CD4-positive, alpha-beta T cell (primary cell): ENCODE results near the gene RASA2. TPM values are rescaled to one million over a fixed set of nuclear protein-coding genes. Genes with fewer than 3 reads are reported as not detected.

Source experiments
- ATAC-seq: fragments of 200-7000 bp; cut with Tn5 transposase; one replicate; pipeline ENCODE4 v1.10.0; 2022; ENCODE audit warnings: mild to moderate bottlenecking; ENCODE audit not compliant: poor library complexity
- CTCF ChIA-PET: fragments of 350-600 bp; sonication (Branson Sonifier 250); formaldehyde crosslinking; loops from one replicate; lab custom pipeline; 2021; ENCODE audit warnings: antibody characterized with exemption, inconsistent platforms; lab: Charles Lee
- POLR2A ChIA-PET: fragments of 350-600 bp; sonication (Branson Sonifier 250); formaldehyde crosslinking; loops from one replicate; lab custom pipeline; 2021; ENCODE audit warnings: antibody characterized with exemption, inconsistent platforms; lab: Charles Lee
- DNase-seq, 14 experiments: peaks; one replicate each; pipeline ENCODE4 v3.0.0-alpha.2; 2013 to 2020; ENCODE audit warnings: mixed read lengths in 2 of 14
- H3K27ac ChIP-seq, 2 donors: one replicate each; pipeline versions ENCODE4 v1.5.1 to v1.7.0; 2013; ENCODE audit warnings: low read length in 2 of 2, low read depth in 1 of 2, mild to moderate bottlenecking in 1 of 2
- H3K27me3 ChIP-seq, 2 experiments: 1 replicate in 1 of 2; 2 replicates in 1 of 2; pipeline versions ENCODE4 v1.6.1 to v1.7.0; 2013; ENCODE audit warnings: low read length in 2 of 2, control low read depth in 1 of 2, mild to moderate bottlenecking in 1 of 2, moderate library complexity in 1 of 2; ENCODE audit not compliant: insufficient read depth in 2 of 2, control insufficient read depth in 1 of 2
- H3K36me3 ChIP-seq: one replicate; pipeline ENCODE4 v1.6.1; 2013; ENCODE audit warnings: low read length, control low read depth; ENCODE audit not compliant: insufficient read depth
- H3K4me1 ChIP-seq: one replicate; pipeline ENCODE4 v1.6.1; 2013; ENCODE audit warnings: low read length, control low read depth; ENCODE audit not compliant: insufficient read depth
- H3K4me3 ChIP-seq: one replicate; pipeline ENCODE4 v1.5.1; 2013; ENCODE audit warnings: mild to moderate bottlenecking, low read length, moderate library complexity
- H3K9me3 ChIP-seq, 2 experiments: 1 replicate in 1 of 2; 2 replicates in 1 of 2; pipeline versions ENCODE4 v1.6.1 to v1.7.0; 2013; ENCODE audit warnings: low read length in 2 of 2, mild to moderate bottlenecking in 2 of 2, control low read depth in 1 of 2, moderate library complexity in 1 of 2; ENCODE audit not compliant: control insufficient read depth in 1 of 2, insufficient read depth in 1 of 2
- H3K27ac Mint-ChIP-seq: one replicate; pipeline ENCODE4 v1.8.0; 2020; ENCODE audit warnings: mixed read lengths
- H3K27me3 Mint-ChIP-seq: one replicate; pipeline ENCODE4 v1.8.0; 2021; ENCODE audit warnings: mixed read lengths
- H3K36me3 Mint-ChIP-seq: one replicate; pipeline ENCODE4 v1.8.0; 2021; ENCODE audit warnings: low read depth, mixed read lengths
- H3K4me1 Mint-ChIP-seq: one replicate; pipeline ENCODE4 v1.8.0; 2021; ENCODE audit warnings: low read depth, mixed read lengths
- H3K4me3 Mint-ChIP-seq: one replicate; pipeline ENCODE4 v1.8.0; 2020; ENCODE audit warnings: mild to moderate bottlenecking, mixed read lengths
- H3K9me3 Mint-ChIP-seq: one replicate; pipeline ENCODE4 v1.8.0; 2020; ENCODE audit warnings: mixed read lengths
- CTCF ChIP-seq: fragments of 200-600 bp; IDR thresholded peaks from one replicate; pipeline ENCODE4 v1.8.0; 2022; ENCODE audit warnings: antibody characterized with exemption, mild to moderate bottlenecking
- intact Hi-C, 2 experiments: fragments of 100-400 bp; cut with DNase I in 1 of 2; cut with micrococcal nuclease in 1 of 2; formaldehyde crosslinking; loops; one replicate each; pipeline versions ENCODE4 v1.15.1 to v1.9.0; 2023 to 2025; cut with DNase I, micrococcal nuclease
- total RNA-seq, 174 experiments: library from RNA in 2 of 174; stranded (reverse) in 2 of 174; gene quantifications; one replicate each; pipeline ENCODE4 v1.2.3 and lab custom pipeline; 2021 to 2026

Gene RASA2
- total RNA-seq, 2 experiments from 2014 or later, result 96.1 to 96.4 TPM

GRCh38 chr3:141561426-141562034 lies 74.7 kb downstream of the RASA2 start:
- no peaks in the 10 kb centered on the region for H3K9me3 ChIP-seq
- DNase-seq (peak in 9 of 14 experiments; percentile 14 to 85 (median 39)), ATAC-seq (peak; percentile 60)
- H3K36me3 ChIP-seq, result peaks cover 54% of the 10 kb centered on the region
- no peak overlapping the region for H3K4me3 ChIP-seq
- Mint-ChIP-seq H3K4me1 (peaks cover 40% of the 10 kb centered on the region), H3K9me3 (no peaks in the 10 kb centered on the region), H3K27me3 (no peaks in the 10 kb centered on the region), H3K27ac (peak overlapping the region; percentile 67), H3K36me3 (peaks cover 56% of the 10 kb centered on the region), H3K4me3 (peak overlapping the region; percentile 55)
- H3K4me1 ChIP-seq, result peaks cover 3% of the 10 kb centered on the region
- H3K27me3 ChIP-seq, result no peaks in the 10 kb centered on the region
- TF ChIP-seq CTCF, result peak; percentile 98
- H3K27ac ChIP-seq, result no peak overlapping the region
- POLR2A ChIA-PET, result interaction anchor here (1.0 to 2.7 kb wide), 9 partner anchors 31 to 250 kb away, joined by 3 to 25 read pairs (median 6); no protein-coding TSS in a partner anchor
- intact Hi-C loops, result loop anchor here (1.0 to 5.0 kb wide), 4 partner anchors 87 to 249 kb away; no protein-coding TSS in a partner anchor
- CTCF ChIA-PET, result interaction anchor here (0.8 to 6.3 kb wide), 16 partner anchors 8 to 809 kb away, joined by 3 to 84 read pairs (median 4); partner anchors contain the start of gene RASA2

- Histone ChIP-seq H3K4me3 (no peak overlapping the region), H3K4me1 (no peaks in the 10 kb centered on the region), H3K27ac (no peak overlapping the region), H3K27me3 (no peaks in the 10 kb centered on the region), H3K36me3 (peaks cover 50% of the 10 kb centered on the region), H3K9me3 (no peaks in the 10 kb centered on the region)
- Mint-ChIP-seq H3K27ac (peak overlapping the region; percentile 66), H3K27me3 (no peaks in the 10 kb centered on the region), H3K36me3 (peaks cover 67% of the 10 kb centered on the region), H3K9me3 (no peaks in the 10 kb centered on the region), H3K4me3 (no peak overlapping the region), H3K4me1 (peaks cover 41% of the 10 kb centered on the region)
- DNase-seq, result no peak
- ChIA-PET CTCF (interaction anchor here (1.0 kb wide), 1 partner anchor 90 kb away, joined by 3 read pairs; no protein-coding TSS in a partner anchor), POLR2A (interaction anchor here (1.4 kb wide), 1 partner anchor 77 kb away, joined by 4 read pairs; the partner anchor contains the start of gene RASA2)
- no peak for TF ChIP-seq CTCF
- ATAC-seq, result no peak
- intact Hi-C loops, result loop anchor here (5.0 kb wide), 2 partner anchors 202 to 252 kb away; no protein-coding TSS in a partner anchor
Observed at GRCh38 chr3:141564241-141564640, 77.4 kb downstream of the RASA2 start.

- Histone ChIP-seq H3K27ac (no peak overlapping the region), H3K27me3 (no peaks in the 10 kb centered on the region), H3K36me3 (peaks cover 70% of the 10 kb centered on the region), H3K9me3 (no peaks in the 10 kb centered on the region), H3K4me1 (no peaks in the 10 kb centered on the region), H3K4me3 (no peak overlapping the region)
- ChIA-PET CTCF (interaction anchor here (0.7 to 1.9 kb wide), 6 partner anchors 9 to 128 kb away, joined by 3 to 7 read pairs (median 4); no protein-coding TSS in a partner anchor), POLR2A (no interaction called here)
- H3K36me3 Mint-ChIP-seq, result peaks cover 77% of the 10 kb centered on the region
- H3K27ac Mint-ChIP-seq, result no peak overlapping the region
- DNase-seq (no peak), ATAC-seq (no peak)
- H3K27me3 Mint-ChIP-seq, result no peaks in the 10 kb centered on the region
- H3K9me3 Mint-ChIP-seq, result no peaks in the 10 kb centered on the region
- TF ChIP-seq CTCF, result no peak
- intact Hi-C loops, result loop anchor here in 1 of 2 experiments (10.0 kb wide), 1 partner anchor 705 kb away; no protein-coding TSS in a partner anchor
- H3K4me1 Mint-ChIP-seq, result peaks cover 21% of the 10 kb centered on the region
- H3K4me3 Mint-ChIP-seq, result no peak overlapping the region
Observed at GRCh38 chr3:141570068-141570467, 83.2 kb downstream of the RASA2 start.
